Jurkat, Clone E6-1 (cell line): ENCODE data around the gene MOB2.

Experiments used
- DNase-seq: peaks from one replicate; pipeline ENCODE4 v3.0.0-alpha.2; 2011; ENCODE audit warnings: low read depth, low spot score
- H3K4me3 ChIP-seq: 2 replicates; pipeline ENCODE4 v1.5.1; 2011; ENCODE audit warnings: mild to moderate bottlenecking, low read length, control low read depth, moderate library complexity

The MOB2 gene

DNA sequence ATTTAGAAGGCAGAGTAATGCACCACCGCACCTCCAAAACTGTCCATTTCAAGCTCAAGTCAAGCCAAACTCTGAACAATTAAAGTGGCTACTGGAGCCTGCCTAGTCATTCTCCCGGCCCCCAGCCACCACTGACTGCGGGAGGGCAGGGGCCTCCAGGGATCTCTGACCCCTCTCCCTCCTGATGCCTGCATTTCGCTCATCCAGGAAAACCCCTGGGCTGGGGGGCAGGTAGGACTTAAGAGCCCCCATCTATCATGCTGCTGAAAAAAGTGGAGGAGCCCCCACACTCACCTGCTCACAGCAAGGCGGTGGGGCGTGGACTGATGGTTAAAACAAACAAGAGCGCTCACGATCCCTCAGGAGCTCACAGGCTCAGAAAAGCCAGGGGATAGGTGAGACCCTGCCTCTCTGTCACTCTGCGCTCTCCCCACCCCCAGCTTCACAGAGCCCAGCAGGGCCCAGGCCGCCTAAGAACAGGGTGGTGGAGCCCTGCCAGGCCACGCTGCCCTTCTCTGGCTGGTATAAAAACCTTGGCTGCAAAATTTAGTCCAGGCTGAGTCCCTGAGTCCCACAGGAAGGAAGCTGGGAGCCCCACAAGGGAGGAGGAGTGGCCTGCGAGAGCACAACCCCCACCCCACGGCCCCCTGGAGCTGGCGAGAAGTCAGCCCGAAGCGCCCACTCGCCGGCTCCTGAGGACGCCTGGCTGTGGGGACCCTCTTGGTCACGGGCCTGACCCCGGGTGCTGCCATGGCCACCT lies 21.0 kb upstream of the MOB2 start:
- H3K4me3 ChIP-seq: no peak overlapping the region
- DNase-seq: no peak

GRCh38 chr11:1506981-1507380 lies 20.4 kb upstream of the MOB2 start:
- H3K4me3 ChIP-seq: no peak overlapping the region
- DNase-seq: no peak

DNA sequence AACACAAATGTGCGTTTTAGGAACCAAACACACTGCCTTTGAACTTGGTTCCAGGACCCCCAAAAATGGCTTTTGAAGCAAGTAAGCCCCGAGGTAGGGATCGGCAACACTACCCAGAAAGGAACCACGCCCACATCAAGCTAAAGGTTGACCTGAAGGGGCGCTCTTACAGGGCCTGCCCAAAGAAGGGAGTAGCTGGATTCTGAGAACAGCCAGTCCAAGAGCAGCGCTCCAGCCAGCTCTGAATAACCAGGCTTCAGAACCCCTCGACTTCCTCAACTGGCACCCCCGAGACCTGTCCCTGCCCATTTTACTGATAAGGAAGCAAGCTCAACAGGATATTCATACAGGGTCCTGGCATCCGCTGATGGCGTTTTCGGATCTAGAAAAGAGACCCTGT lies 18.9 kb upstream of the MOB2 start:
- no peak overlapping the region for H3K4me3 ChIP-seq
- DNase-seq: no peak

DNA sequence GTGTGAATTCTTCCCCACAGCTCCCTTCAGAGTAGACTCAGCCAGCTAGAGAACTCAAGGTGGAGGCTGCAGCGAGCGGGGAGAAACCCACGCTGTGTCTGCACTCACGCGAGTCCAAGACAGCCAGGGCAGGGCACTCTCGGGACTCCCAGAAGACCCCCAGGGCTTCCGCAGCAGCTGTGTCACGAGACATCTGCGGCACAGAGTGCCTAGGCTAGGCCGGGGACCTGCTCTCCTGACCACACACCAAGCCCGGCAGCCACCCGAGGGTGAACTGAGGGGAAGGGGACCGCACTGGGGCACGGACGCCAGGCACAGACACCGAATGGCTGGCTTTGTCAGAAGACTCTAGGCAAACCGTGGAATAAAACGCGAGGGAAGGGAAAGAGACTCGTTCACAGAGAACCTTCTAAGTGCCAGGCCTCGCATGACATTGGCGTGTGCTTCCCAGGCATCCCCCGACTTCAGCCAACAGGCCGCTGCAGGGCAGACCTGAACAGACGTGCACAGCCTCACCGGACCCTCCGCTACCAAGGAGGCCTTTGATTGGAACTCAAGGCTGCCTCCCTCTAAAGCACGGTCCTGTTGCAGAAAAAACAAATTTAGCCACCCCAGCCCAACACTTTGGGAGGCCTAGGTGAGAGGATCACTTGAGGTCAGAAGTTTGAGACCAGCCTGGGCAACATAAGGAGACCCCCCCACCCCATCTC lies 18.2 kb upstream of the MOB2 start:
- DNase-seq: no peak
- H3K4me3 ChIP-seq: no peak overlapping the region

GRCh38 chr11:1504138-1504537 lies 17.6 kb upstream of the MOB2 start:
- DNase-seq: no peak
- H3K4me3 ChIP-seq: no peak overlapping the region

DNA sequence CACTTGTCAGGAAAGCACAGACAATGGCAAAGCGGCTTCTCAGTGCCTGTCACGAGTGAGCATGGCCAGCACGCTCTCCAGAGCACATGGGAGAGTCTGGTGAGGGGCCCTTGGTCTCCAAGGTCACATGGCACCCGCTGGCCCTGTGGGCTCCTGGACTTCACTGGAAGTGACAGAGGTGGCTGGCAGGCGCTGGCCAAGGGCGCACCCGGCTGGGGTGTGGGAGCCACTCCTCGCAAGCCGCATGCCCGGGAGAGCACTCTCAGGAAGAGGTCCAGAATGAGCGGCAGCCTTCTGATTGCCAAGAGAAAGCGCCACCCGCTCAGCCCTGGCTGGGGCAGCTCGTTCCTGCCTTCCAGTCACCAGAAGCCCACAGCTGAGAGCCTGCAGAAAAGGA lies 17.1 kb upstream of the MOB2 start:
- H3K4me3 ChIP-seq: no peak overlapping the region
- no peak for DNase-seq

DNA sequence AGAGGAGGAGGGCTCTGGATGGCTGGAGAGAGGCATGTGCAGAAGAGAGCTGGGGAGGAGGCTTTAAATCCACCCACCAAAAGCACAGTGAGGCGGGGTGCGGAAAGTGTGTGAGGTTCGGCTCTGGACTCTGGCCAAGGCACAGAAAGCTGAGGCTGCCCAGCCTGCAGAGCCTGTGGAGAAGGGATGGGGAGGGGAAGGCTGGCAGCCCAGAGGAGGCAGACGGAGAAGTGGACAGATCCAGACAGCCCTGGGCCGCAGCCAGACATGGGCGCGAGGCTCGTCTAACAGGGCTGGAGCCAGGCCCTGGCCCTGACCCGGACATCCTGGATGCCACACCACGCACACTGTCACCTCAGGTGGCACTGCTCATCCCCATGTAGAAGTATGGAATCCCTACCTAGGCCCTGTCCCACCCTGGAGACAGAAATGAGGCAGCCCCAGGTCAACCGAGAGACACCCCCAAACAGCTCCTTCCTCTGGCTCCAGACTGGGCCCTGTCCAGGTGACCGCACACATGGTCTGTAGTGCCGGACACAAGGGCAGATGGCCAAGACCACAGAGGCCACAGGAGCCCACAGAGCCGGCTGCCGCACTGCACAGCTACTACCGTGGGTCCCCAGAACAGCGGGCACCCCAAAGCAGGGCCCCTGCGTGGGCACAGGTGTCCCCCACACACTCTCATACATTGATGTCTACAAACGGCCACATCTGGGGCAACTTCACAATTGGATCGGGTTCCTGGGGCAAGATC lies 16.6 kb upstream of the MOB2 start:
- H3K4me3 ChIP-seq: no peak overlapping the region
- DNase-seq: no peak

DNA sequence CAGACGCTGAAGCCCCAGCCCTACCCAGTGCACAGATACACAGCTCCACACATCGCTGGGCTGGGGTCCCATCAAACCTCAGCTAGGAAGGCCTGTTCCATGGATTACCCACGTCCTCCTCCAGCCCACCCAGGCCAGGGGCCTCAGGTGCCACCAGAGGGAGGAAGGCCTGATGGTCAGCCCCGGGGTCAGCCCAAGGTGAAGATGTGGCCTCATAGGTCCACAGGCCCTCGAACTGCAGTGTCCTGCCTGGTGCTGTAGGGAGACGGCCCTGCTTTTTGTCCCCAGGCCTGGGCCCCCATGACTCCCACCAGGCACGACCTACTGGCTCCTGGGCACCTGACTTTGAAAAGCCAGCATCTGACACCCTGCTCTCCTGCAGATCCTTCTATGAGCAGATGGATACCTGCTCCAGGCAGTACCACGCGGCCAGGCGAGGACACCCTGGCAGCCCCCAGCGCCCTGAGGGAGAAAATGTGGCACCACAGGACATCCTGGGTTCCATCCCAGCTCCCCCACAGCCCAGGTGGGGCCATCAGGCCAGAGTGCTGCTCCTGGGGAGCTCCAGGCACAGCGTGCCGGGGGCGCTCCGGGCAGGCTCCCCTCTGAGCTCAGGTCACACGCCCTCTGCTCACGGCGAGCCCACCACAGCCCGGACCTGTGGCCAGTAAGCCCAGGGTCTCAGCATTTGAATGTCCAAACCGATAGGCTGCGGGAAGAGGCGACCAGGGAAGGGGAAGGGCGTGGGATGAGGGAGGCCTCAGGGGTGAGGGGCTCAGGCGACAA lies 15.8 kb upstream of the MOB2 start:
- no peak for DNase-seq

DNA sequence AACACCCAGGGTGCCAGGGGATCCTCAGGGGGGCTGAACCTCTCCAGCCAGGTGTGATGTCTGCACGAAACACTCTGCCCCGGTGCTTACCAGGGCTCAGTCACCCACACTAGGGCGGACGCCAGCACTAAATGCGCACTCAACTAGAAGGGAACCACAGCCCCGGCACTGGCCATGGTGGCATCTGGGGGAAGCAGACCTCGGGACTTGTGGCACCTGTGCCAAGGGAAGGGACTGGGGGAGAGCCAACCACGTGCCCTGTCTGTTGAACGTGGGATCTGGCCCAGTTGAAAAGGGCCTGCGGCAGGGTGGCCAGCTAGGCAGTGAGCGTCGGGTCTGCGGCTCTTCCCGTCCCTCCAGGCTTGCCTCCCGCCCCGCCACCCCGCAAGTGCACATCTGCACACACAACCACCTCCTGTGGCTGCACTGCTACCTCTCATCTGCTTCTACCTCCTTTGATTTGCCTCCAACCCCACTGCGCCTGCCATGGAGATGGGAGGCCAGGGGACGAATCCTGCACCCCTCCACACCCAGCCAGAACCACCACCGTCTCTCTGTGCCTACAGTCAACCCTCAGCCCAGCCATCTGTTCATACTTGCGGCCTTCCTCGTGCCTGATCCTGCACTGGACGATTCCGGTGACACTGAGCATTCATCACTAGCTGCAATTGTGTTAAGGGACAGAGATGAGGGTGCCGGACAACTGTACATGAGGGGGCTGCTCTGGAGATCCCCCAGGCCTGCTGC lies 15.0 kb upstream of the MOB2 start:
- no peak for DNase-seq
- no peak overlapping the region for H3K4me3 ChIP-seq

More for the DNA sequence above, 15.8 kb upstream of the MOB2 start:
- H3K4me3 ChIP-seq: no peak overlapping the region

DNA sequence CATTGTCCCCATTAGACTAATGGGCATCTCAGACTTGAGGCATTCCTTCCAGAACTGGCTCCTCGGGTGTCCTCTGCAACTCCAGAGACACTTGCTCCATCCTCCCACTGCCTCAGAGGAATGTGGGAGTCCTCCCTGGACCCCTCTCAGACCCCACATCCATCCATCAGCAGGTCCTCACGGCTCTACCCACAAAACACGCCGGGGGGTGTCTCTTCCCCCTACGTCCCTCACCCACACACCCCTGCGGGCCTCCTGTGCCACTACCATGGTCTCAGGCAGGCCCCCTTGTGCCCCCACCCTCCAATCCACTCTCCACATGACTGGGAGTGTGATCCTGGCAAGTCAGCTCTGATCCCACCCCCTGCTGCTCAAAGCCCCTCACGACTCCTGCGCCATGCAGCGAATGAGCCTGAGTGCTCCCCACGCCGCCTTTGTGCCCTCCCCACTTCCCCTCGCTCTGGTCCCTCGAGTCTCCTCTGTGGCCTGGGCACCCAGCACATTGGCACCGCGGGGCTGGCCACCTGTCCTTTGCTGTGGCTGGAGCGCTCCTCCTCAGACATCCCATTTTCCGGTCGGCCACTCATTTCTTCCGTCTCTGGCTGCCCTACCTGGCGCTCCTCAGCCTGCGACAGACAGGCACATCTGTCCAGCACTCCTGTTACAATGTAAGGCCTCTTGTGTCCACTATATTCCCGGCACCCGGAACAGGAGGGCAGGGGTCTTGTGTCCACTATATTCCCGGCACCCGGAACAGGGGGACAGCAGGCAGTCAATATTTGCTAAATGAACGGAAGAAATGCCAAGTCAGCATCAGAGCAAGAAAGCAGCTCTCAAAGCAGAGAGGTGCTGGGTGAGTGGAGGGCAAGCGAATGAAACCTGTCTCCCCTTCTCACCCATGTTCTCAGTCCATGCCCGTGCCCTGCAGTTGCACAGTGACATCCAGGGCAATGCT lies 14.2 kb upstream of the MOB2 start:
- no peak for DNase-seq
- H3K4me3 ChIP-seq: no peak overlapping the region

DNA sequence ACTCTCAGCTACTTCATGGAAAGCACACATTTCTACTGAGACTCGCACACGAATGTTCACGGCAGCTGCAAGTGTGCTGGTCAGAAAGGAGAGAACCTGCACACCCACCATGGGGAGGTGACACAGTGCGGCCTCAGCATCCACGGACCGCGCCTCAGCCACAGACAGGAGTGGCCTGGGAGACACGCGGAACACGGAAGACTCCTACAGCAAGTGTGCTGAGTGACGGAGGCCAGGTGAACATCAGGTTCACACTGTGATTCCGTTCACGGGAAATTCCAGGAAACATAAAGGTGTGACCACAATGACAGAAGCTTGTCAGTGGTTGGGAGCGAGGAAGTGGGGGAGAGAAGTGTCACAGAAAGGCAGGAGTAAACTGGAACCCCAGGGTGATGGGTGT lies 13.3 kb upstream of the MOB2 start:
- no peak overlapping the region for H3K4me3 ChIP-seq
- no peak for DNase-seq

DNA sequence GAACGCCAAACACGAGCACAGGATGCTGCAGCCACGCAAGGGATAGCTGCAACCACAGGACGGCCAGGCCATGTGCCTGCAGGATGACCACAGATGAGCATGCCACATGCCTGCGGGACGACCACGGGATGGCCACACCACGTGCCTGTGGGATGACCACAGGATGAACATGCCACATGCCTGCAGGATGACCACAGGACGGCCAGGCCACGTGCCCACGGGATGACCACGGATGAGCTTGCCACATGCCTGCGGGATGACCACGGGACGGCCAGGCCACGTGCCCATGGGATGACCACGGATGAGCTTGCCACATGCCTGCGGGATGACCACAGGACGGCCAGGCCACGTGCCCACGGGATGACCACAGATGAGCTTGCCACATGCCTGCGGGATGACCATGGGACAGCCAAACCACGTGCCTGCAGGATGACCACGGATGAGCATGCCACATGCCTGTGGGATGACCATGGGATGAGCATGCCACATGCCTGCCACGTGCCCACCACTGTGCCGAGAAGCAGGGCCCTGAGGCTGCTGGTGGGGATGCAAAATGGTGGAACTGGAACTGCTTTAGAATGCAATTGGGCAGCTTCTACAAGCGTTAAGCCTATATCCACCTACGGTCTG lies 12.8 kb upstream of the MOB2 start:
- DNase-seq: no peak
- no peak overlapping the region for H3K4me3 ChIP-seq

DNA sequence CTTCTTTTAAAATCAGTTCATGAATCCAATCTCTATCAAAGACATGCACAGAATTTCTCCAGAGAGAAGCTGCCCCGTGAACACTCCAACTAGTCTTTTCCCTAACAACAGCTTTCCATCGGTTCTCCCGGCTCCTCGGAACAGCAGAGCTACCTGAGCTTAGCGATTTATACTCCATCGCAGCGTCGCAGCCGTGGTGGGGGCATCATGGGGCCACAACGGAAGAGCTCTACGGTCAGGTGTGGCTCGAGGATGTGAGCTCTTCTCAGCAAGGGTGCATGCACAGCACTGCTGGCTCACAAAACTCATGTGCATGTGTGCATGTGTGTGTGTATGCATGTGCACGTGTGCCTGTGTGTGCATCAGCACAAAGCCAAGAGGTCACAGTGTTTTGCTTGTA lies 11.7 kb upstream of the MOB2 start:
- no peak for DNase-seq
- no peak overlapping the region for H3K4me3 ChIP-seq

DNA sequence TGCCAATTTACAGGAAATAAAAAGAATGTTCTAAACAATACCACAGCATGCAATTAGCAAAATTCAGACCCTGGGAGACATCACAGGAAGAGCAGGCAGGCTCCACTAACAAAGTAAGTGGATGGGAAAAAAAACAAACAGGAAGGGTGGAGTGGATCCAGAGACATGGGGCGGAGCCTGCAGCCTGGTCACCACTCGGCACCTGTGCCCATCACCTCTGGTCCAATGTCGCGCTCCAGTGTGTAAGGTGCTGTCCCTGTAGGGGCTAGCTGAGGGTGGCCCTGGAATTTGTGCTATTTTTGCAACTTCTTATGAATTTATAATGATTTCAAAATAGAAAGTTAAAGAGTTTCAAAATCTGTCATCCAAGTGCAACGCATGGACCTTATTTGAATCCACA lies 11.0 kb upstream of the MOB2 start:
- DNase-seq: no peak
- no peak overlapping the region for H3K4me3 ChIP-seq

DNA sequence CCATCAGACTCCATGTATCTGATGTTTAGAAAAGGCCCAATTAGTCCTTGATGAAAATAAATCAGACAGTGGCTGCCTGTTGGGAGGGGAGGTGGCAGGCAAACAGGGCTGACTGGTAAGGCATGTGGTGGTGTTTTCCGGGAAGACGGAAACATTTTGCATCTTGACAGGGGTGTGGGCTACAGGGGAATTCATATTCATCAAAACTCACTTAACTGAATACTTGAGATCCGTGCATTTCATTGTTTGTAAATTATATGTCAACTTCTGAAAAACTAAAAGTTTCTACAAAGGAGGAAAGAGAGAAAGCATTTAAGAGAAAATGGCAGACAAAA lies 10.1 kb upstream of the MOB2 start:
- DNase-seq: no peak
- H3K4me3 ChIP-seq: no peak overlapping the region

- no peak for DNase-seq
- H3K4me3 ChIP-seq: no peak overlapping the region
These were observed 9.6 kb upstream of the MOB2 start for GRCh38 chr11:1496091-1496760.

- DNase-seq: no peak
- no peak overlapping the region for H3K4me3 ChIP-seq
These were observed 8.1 kb upstream of the MOB2 start for GRCh38 chr11:1494650-1495049.
